HFFc6 (cell line): ENCODE results near the gene FAM186B. TPM values are rescaled to one million over a fixed set of nuclear protein-coding genes. Genes with fewer than 3 reads are reported as not detected.

Experiments used
- DNase-seq: peaks from one replicate; pipeline ENCODE4 v3.0.0-alpha.2; 2018
- H3K27ac Mint-ChIP-seq: 2 replicates; pipeline ENCODE4 v1.8.0; 2020; ENCODE audit warnings: mild to moderate bottlenecking, mixed read lengths
- H3K27me3 Mint-ChIP-seq: 2 replicates; pipeline ENCODE4 v1.8.0; 2021; ENCODE audit warnings: mild to moderate bottlenecking, moderate library complexity, mixed read lengths; ENCODE audit not compliant: insufficient read depth
- H3K36me3 Mint-ChIP-seq: 2 replicates; pipeline ENCODE4 v1.8.0; 2021; ENCODE audit warnings: low read depth, mixed read lengths
- H3K4me1 Mint-ChIP-seq: 2 replicates; pipeline ENCODE4 v1.8.0; 2020; ENCODE audit warnings: low read depth, mixed read lengths
- H3K4me3 Mint-ChIP-seq: 2 replicates; pipeline ENCODE4 v1.8.0; 2020; ENCODE audit warnings: mild to moderate bottlenecking, moderate library complexity, mixed read lengths
- H3K9me3 Mint-ChIP-seq: 2 replicates; pipeline ENCODE4 v1.8.0; 2020; ENCODE audit warnings: mild to moderate bottlenecking, mixed read lengths
- total RNA-seq, 6 experiments: library from RNA; stranded (reverse); fragmentation: NEBNext Ultra II Directional; extraction: Animal tissue kit (Norgen Biotek cat#: 25700); gene quantifications; 2 replicates in 1 of 6; 3 replicates in 5 of 6; pipeline ENCODE4 v1.2.3, GENCODE V29; 2021
- TF ChIP-seq, protein P1 (sequence below): fragments of 200-600 bp; sonication (generic); IDR thresholded peaks from 2 replicates; pipeline ENCODE4 v1.5.0; 2021; ENCODE audit warnings: antibody characterized with exemption, mild to moderate bottlenecking

FAM186B gene
- total RNA-seq, 6 experiments from 2014 or later, result 0.21 to 0.46 (median 0.31) TPM

DNA sequence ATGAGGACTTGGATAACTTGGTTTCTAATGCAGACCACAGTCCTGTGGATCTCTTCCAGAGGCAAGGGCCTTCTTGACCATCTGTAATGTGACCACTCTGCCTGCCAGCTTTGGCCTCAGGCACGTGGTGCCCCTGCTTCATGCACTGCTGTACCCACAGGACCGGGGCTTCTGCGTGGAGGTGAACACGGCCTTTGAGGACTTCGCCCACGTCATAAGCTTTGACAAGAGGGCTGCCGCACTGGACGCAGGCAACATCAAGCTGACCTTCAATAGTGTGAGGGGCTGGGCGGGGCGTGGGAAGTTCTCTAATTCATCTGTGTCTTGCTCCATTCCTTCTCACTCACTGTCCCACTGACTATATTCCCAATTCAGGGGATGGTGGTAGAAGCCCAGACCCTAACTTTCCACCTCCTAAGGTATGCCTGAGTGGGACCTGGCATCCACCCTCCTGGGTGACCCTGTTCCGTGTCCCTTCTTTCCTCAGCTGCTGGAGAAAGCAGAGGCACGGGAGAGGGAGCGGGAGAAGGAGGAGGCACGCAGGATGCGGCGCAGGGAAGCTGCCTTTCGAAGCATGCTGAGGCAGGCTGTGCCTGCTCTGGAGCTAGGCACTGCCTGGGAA lies 36.4 kb upstream of the FAM186B start:
- peaks cover 10% of the 10 kb centered on the region; the same call in 1 of the 2 replicates for H3K36me3 Mint-ChIP-seq
- H3K4me1 Mint-ChIP-seq, result peaks cover 6% of the 10 kb centered on the region
- H3K4me3 Mint-ChIP-seq, result no peak overlapping the region
- peaks cover 4% of the 10 kb centered on the region for H3K27me3 Mint-ChIP-seq
- no peaks in the 10 kb centered on the region for H3K9me3 Mint-ChIP-seq
- no peak for DNase-seq
- TF ChIP-seq, protein P1, sequence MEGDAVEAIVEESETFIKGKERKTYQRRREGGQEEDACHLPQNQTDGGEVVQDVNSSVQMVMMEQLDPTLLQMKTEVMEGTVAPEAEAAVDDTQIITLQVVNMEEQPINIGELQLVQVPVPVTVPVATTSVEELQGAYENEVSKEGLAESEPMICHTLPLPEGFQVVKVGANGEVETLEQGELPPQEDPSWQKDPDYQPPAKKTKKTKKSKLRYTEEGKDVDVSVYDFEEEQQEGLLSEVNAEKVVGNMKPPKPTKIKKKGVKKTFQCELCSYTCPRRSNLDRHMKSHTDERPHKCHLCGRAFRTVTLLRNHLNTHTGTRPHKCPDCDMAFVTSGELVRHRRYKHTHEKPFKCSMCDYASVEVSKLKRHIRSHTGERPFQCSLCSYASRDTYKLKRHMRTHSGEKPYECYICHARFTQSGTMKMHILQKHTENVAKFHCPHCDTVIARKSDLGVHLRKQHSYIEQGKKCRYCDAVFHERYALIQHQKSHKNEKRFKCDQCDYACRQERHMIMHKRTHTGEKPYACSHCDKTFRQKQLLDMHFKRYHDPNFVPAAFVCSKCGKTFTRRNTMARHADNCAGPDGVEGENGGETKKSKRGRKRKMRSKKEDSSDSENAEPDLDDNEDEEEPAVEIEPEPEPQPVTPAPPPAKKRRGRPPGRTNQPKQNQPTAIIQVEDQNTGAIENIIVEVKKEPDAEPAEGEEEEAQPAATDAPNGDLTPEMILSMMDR, result no peak
- no peak overlapping the region for H3K27ac Mint-ChIP-seq

DNA sequence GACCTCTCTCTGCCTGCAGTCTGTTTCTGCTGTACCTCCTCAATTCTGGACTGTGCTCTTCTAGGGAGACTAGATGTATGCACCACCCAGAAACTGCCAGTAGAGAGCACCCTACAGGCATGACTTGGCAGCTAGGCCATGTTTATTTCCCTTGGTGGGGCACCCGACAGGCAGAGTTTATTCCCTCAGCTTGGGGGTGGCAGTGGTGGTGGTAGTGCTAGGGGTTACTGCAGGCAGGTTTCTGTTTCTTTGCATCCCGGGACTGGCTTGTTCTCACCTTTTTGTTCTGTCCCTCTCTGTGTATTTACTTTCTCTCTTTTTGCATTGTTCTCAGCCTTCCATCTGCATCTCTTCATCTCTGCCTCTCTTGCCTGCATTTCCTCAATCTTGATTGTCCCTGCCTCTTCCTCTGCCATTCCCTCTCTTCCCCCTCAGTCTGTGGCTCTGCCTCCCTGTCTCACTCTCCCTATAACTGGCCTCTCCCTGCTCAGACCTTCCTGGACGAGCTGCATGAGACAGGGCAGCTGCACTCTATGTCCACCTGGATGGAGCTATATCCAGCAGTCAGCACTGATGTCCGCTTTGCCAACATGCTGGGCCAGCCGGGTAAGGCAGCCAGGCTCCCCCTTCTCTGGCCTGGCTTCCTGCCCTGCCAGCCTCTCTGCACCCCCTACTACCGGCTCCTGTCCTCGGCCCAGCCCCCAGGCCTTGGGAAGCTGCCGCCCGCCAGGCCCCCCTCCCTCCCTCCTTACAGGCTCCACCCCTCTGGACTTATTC lies 31.7 kb upstream of the FAM186B start:
- no peaks in the 10 kb centered on the region for H3K9me3 Mint-ChIP-seq
- H3K4me1 Mint-ChIP-seq, result peaks cover 10% of the 10 kb centered on the region
- H3K27ac Mint-ChIP-seq, result peak overlapping the region; percentile 66
- H3K36me3 Mint-ChIP-seq, result peaks cover 5% of the 10 kb centered on the region
- TF ChIP-seq, protein P1, result peak; percentile 82
- peaks cover 2% of the 10 kb centered on the region for H3K27me3 Mint-ChIP-seq
- H3K4me3 Mint-ChIP-seq, result no peak overlapping the region
- DNase-seq, result peak; percentile 60

DNA sequence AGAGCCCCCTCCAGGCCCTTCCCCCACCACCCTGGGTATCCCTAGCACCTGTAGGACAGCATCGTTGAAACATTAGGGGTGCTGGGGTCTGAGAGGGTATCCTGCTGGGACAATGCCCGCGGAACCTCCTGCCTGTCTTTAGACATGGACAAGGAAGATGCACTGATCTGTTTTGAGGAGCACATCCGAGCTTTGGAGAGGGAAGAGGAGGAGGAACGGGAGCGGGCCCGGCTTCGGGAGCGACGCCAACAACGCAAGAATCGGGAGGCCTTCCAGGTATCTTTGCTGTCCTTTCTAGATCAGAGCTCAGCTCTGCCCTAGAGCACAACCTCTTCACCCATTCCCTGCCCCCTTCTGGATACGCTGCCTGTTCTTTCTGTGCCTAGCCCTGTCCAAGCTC lies 31.1 kb upstream of the FAM186B start:
- H3K4me1 Mint-ChIP-seq, result peaks cover 10% of the 10 kb centered on the region
- H3K27ac Mint-ChIP-seq, result no peak overlapping the region
- H3K4me3 Mint-ChIP-seq, result no peak overlapping the region
- no peak for DNase-seq
- no peaks in the 10 kb centered on the region for H3K9me3 Mint-ChIP-seq
- H3K27me3 Mint-ChIP-seq, result peaks cover 2% of the 10 kb centered on the region
- TF ChIP-seq, protein P1, result no peak
- peaks cover 10% of the 10 kb centered on the region for H3K36me3 Mint-ChIP-seq

DNA sequence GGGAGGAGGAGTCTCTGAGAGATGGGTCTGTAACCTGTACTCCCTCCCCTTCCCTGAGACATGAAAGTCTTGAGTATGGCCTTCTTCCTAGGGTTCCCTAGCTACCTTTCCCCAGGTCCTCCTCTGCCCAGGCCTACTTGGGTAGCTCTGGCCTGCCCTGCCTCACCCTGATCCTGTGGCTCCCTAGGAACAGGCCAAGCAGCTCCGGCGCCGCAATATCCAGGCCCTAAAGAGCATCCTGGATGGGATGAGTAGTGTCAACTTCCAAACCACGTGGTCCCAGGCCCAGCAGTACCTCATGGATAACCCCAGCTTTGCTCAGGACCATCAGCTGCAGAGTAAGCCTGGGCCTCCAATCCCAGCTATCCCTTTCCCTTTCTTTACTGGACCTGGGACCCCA lies 30.2 kb upstream of the FAM186B start:
- Mint-ChIP-seq H3K27me3 (peaks cover under 1% of the 10 kb centered on the region), H3K4me3 (no peak overlapping the region), H3K9me3 (no peaks in the 10 kb centered on the region), H3K4me1 (peaks cover 10% of the 10 kb centered on the region), H3K27ac (no peak overlapping the region), H3K36me3 (peaks cover 10% of the 10 kb centered on the region)
- no peak for DNase-seq
- TF ChIP-seq, protein P1, result no peak

DNA sequence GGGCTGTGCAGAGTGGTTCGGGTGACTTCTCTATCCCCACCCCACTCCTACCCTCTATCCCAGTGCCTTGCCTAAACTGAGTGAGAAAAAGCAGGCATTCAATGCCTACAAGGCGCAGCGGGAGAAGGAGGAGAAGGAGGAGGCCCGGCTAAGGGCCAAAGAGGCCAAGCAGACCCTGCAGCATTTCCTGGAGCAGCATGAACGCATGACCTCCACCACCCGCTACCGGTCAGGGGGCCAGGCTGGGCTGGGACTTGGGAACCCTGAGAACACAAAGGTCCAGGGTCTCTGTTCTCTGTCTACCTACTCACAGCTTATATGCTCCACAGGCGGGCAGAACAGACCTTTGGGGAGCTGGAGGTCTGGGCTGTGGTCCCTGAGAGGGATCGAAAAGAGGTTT lies 29.6 kb upstream of the FAM186B start:
- TF ChIP-seq, protein P1, result no peak
- no peak overlapping the region for H3K27ac Mint-ChIP-seq
- no peak for DNase-seq
- H3K36me3 Mint-ChIP-seq, result peaks cover 10% of the 10 kb centered on the region
- no peaks in the 10 kb centered on the region; the same call in none of the 2 replicates for H3K27me3 Mint-ChIP-seq
- no peaks in the 10 kb centered on the region for H3K9me3 Mint-ChIP-seq
- H3K4me1 Mint-ChIP-seq, result peaks cover 10% of the 10 kb centered on the region
- no peak overlapping the region for H3K4me3 Mint-ChIP-seq
